Stimulated activated naive CD4-positive, alpha-beta T cell (primary cell): ENCODE results near the gene RMND5B.
A peak's percentile ranks its signal among the peaks of the same experiment; 100 is the strongest.
"Not testable (repeated sequence)": the region's sequence is repeated elsewhere in the genome, so short reads cannot be mapped to it uniquely, and the experiment has no call there.

ENCODE experiments used
- DNase-seq, 6 experiments: peaks; one replicate each; lab custom pipeline; 2025; lab: John Stamatoyannopoulos, UW

Gene RMND5B

DNA sequence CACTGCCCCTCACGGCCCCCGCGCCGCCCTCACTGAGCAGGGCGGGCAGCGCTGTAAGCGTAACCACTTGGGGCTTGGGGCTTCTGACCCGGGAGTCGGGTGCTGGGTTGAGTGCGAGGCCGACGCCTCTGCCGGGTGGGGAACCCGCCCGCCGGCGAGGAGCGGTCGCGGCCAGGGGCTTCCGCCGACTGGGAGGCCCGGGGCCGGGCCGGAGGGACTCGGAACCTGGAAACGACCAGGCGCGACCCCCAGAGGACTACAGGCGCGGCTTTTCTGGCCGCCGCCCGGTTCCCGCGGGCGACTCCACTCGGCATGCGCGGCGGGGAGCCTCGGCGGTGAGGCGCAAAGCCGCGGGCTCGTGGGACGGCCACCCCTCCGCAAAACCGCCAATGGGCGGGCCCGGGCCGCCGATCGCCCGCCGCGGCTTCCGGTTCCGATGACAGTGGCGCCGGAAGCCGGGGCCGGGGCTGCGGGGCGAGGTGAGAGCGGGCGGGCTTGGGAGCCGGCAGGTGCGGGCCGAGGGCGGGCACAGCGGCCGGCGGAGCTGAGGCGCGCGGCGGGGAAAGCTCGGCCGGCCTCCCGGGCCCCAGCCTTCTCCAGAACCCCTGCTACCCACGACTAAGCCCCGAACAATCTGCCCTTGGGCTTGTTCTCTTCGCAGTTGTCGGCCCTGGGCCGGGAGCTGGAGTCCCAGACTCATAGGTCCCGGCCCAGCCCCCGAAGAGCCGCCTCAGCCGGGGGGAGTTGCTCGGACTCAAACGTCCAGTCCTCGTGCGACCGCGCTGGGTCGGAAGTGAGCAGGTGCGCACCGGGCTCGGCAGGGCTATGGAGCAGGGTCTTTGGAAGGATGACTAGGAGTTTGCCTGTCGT lies at the start of gene RMND5B:
TSS of gene RMND5B (plus strand) at position 439 of the 870 bp plus-strand sequence. CDS start 7,106 bp downstream, outside the sequence.
- peak; percentile 63 to 78 (median 70) for DNase-seq

- DNase-seq: no peak
Measured at GRCh38 chr5:178081571-178082243, 49.1 kb upstream of the RMND5B start.

- no peak for DNase-seq
Measured at GRCh38 chr5:178083922-178084321, 46.9 kb upstream of the RMND5B start.

DNA sequence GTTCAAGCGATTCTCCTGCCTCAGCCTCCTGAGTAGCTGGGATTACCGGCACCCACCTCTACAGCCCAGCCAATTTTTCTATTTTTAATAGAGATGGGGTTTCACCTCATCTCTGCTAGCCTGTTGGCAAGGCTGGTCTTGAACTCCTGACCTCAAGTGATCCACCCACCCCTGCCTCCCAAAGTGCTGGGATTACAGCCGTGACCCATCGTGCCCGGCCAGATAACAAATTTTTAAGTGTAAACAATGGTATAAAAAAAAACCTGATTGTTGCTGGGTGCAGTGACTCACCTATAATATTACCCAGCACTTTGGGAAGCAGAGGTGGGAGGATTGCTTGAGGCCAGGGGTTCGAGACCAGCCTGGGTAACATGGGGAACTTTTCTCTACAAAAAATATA lies 45.5 kb upstream of the RMND5B start:
- no peak for DNase-seq

- no peak for DNase-seq
Measured at GRCh38 chr5:178086266-178086665, 44.5 kb upstream of the RMND5B start.

GRCh38 chr5:178087199-178087598 lies 43.6 kb upstream of the RMND5B start:
- not testable (repeated sequence) for DNase-seq

- DNase-seq: no peak
Measured at GRCh38 chr5:178090856-178091255, 40.0 kb upstream of the RMND5B start.

- peak in 1 of 6 experiments; percentile 8 for DNase-seq
Measured at GRCh38 chr5:178093134-178093533, 37.7 kb upstream of the RMND5B start.

GRCh38 chr5:178094345-178094744 lies 36.5 kb upstream of the RMND5B start:
- DNase-seq: peak in 1 of 6 experiments; percentile 15

DNA sequence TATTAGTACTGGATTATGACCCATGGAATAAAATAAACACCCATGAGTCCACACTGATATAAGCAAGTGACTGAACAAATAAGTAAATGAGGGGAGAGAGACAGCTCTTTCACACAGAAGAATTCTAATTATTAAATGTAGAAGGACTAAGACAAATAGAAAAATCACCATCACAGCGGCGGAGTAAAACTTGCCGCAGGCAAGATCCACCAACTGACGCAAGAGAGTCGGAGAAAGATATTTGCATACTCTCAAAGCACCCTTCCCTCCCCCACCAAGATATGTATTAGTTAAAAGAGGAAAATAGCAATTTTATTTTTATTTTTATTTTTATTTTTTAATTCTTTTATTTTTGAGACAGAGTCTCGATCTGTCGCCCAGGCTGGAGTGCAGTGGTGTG lies 32.1 kb upstream of the RMND5B start:
- DNase-seq: no peak

DNA sequence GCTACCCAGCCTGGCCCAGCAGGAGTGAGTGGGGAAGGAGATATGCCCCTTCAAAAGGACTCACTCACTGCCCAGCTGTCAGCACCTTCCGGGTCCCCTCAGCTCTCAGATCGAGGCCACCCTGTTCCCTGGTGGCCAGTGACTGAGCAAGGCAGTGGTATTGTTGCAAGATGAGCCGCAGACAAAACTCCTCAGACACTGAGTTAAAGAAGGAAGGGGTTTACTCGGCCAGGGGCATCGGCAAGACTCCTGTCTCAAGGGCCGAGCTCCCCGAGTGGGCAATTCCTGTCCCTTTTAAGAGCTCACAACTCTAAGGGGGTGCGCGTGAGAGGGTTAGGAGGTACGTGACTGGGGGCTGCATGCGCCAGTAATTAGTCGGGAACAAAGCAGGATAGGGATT lies 27.2 kb upstream of the RMND5B start:
- no peak for DNase-seq

DNA sequence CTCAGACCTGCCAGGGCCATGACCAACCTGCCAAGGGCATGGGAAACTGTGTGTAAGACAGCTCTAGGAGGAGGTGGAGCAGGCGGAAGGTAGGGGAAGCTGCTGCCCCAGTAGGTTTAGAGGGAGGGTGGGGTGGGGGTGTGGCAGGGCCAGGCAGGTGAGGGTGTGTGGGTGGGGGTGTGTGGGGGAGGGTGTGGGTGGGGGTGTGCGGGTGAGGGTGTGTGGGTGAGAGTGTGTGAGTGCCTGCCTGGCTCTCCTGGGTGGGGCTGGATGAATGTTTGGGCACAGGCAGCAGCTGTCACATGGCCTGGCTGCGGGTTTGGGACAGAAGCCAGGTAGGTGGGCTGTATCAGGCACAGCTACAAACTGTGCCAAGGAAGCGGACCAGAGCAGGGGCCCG lies 26.3 kb upstream of the RMND5B start:
- DNase-seq: peak in 1 of 6 experiments; percentile 10

GRCh38 chr5:178106086-178106485 lies 24.7 kb upstream of the RMND5B start:
- DNase-seq: no peak

DNA sequence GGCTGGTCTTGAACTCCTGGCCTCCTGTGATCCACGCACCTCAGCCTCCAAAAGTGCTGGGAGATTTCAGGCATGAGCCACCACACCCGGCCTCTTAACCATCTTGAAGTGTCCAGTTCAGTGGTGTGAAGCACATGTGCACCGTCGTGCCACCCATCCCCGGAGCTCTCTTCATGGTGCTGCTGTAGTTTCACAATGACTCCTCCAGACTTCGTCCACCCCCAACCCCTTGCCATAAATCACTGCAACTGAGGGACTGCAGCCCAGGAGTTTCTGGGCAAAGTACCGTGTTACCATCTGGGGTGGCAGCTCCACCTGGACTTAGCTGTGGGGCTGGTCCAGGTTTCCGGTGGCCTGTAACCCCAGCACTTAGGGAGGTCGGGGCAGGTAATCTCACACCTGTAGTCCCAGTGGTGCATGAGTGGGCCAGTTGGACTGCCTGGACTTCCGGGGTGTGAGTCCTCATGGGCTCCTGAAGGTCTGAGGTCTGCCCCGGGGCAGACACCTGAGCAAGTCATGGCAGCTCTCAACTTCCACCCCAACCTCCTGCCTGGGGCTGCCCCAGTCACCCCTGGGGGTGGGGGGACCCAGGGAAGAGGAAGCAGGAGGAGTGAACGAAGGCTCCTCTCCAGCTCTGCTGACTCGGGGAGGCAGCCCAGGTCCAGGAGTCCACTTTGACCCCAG lies 24.1 kb upstream of the RMND5B start:
- no peak for DNase-seq

DNA sequence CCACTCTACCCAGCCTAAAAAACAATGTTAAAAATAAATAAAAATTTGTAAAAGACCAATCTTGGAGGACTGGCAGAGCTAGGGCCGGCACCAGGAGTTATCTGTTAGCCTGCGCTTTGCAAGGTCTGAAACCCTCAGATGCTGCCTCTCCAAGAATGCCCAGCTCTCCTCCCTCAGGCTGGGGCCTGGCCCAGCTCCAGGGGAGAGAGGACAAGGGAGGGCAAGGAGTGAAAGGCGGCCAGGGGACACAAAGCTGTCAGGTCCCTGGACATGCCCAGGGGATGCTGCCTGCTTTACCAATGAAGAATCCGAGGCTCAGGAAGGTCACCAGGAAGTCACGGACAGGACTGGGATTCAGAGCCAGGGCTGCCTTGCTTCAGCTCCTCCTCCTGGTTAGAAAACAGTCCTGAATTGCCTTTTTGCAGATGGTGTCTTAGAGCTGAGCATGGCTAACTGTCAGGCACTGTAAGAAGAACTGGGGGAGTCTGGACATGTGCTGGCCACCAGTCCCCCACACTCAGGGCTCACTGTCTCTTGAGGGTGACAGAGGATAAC lies 23.0 kb upstream of the RMND5B start:
- DNase-seq: no peak

- DNase-seq: no peak
Measured at GRCh38 chr5:178108446-178108845, 22.4 kb upstream of the RMND5B start.

- DNase-seq: no peak
Measured at GRCh38 chr5:178108966-178109365, 21.8 kb upstream of the RMND5B start.

DNA sequence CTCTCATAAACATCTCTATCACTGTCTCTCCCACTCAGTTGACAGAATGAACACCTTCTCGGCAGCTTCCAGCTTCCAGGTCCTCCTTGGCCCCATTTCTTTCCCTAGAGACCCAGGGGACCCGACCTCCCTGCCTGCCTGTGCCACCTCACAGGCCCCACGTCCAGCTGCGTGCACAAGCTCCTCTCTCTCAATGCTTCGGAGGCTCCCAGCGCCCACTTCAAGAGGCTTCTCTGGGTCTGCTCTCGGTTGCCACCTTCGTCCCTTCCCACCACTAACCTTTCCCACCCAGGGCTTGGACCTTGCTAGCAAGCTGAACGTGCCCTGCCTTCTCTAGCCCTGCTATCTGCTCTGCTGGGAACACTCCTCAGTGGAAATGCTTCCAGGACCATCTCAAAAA lies 20.3 kb upstream of the RMND5B start:
- DNase-seq: no peak

DNA sequence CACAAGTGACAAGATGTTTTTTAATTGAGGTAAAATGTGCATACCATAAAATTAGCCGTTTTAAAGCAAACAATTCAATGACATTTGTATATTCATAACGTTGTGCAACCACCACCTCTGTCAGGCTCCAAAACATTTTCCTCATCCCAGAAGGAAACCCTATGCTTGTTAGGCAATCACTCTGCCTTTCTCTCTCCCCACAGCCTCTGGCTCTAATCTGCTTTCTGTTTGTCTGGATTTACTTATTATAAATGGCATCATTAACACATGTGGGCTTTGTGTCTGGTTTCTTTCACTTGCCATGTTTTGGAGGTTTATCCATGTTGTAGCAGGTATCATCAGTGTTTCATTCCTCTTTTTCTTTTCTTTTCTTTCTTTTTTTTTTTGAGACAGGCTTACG lies 18.9 kb upstream of the RMND5B start:
- no peak for DNase-seq

DNA sequence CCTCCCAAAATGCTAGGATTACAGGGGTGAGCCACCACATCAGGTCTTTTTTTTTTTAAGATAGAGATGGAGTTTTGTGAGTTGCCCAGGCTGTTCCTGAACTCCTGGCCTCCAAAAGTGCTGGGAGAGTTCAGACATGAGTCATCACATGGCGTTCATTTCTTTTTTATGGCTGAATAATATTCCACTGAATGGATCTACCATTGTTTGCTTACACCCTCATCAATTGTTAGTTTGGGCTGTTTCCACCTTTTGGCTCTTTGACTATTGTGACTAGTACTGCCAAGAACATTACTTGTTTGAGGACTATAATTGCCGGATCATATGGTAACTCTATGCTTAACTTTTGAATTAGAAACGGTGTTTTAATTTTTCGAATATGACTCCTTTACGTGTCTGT lies 18.3 kb upstream of the RMND5B start:
- no peak for DNase-seq

GRCh38 chr5:178113141-178113787 lies 17.6 kb upstream of the RMND5B start, which contains the start of gene N4BP3:
Gene N4BP3, plus strand, starts transcription at chr5:178113532. Its CDS starts 6,052 bp downstream, at chr5:178119584.
- peak; percentile 33 to 55 (median 46) for DNase-seq

DNA sequence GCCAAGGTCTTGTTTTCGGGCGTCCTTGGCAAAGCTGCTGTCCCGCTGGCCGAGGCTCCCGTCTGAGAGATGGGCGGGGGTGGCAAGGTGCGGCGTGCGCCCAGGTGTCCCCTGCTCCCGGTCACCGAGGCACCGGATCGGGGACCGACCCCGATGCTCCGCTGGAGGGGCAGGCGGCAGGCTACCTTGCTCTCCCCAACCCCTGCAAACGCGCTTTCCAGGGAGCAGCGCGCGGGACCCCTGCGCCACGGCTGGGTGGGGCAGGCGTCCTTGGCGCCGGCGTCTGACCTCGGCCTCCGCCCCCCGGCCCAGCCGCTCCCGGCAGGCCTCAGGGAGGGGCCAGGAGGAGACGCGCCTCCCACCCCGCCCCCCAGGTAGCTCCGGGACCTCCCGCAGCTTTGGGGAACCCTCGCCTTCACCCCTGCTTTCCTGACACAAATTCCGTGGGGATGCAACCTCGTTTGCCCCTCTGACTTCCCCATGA lies 16.9 kb upstream of the RMND5B start:
- no peak for DNase-seq
